A549 (cell line): Measurements from ENCODE around the gene PRMT7. TPM values are rescaled to one million over a fixed set of nuclear protein-coding genes. Genes with fewer than 3 reads are reported as not detected.

ENCODE experiments used
- ATAC-seq, 2 experiments: fragments of 200-7000 bp in 1 of 2; fragments of >200 bp in 1 of 2; cut with Nextera tagmentation in 1 of 2; cut with Tn5 transposase in 1 of 2; 3 replicates each; pipeline versions ENCODE4 v1.8.0 to v1.9.1; 2018 to 2020; ENCODE audit warnings: mild to moderate bottlenecking in 1 of 2, moderate library complexity in 1 of 2
- CTCF ChIA-PET: fragments of 300-600 bp; sonication (Branson Sonifier 250); formaldehyde crosslinking; extraction: SDS; loops from one replicate; lab custom pipeline; 2021; ENCODE audit warnings: antibody characterized with exemption, inconsistent platforms; lab: Yijun Ruan, JAX
- POLR2A ChIA-PET: fragments of 350-600 bp; formaldehyde crosslinking; extraction: SDS; loops from one replicate; lab custom pipeline; 2021; ENCODE audit warnings: antibody characterized with exemption, inconsistent platforms; lab: Yijun Ruan, JAX
- DNase-seq, 2 experiments: peaks; one replicate each; pipeline versions ENCODE4 v3.0.0 to v3.0.0-alpha.2; 2011 to 2016; ENCODE audit warnings: low read depth in 1 of 2, low spot score in 1 of 2
- FAIRE-seq: peaks from 2 replicates; lab custom pipeline; 2011; peaks lifted over from hg19 to GRCh38; lab: Jason Lieb, UNC
- H3K27ac ChIP-seq, 2 experiments: fragments of >200 bp; sonication (Bioruptor Twin); formaldehyde crosslinking; 3 replicates each; pipeline ENCODE4 v1.5.1; 2016 to 2017
- H3K4me1 ChIP-seq: fragments of >200 bp; sonication (Bioruptor Twin); formaldehyde crosslinking; 3 replicates; pipeline ENCODE4 v1.6.1; 2016
- H3K4me2 ChIP-seq: fragments of >200 bp; sonication (Bioruptor Twin); formaldehyde crosslinking; 3 replicates; pipeline ENCODE4 v1.6.1; 2016
- H3K4me3 ChIP-seq: fragments of >200 bp; sonication (Bioruptor Twin); formaldehyde crosslinking; 3 replicates; pipeline ENCODE4 v1.5.1; 2016
- H3K9me3 ChIP-seq: fragments of >200 bp; sonication (Bioruptor Twin); formaldehyde crosslinking; 3 replicates; pipeline ENCODE4 v1.6.1; 2016
- CEBPB ChIP-seq, 2 experiments: fragments of >200 bp in 1 of 2; sonication (Bioruptor Twin) in 1 of 2; formaldehyde crosslinking in 1 of 2; IDR thresholded peaks; 2 replicates each; pipeline ENCODE4 v1.6.1; 2012 to 2016
- CTCF ChIP-seq: fragments of >200 bp; sonication (Bioruptor Twin); formaldehyde crosslinking; IDR thresholded peaks from 3 replicates; pipeline ENCODE4 v1.5.1; 2016
- FOSB ChIP-seq: fragments of 250-450 bp; sonication (Bioruptor Pico); IDR thresholded peaks from 2 replicates; pipeline ENCODE4 v1.5.0; 2020; ENCODE audit warnings: mild to moderate bottlenecking, moderate library complexity
- HDAC2 ChIP-seq: fragments of 200-600 bp; sonication (generic); IDR thresholded peaks from 2 replicates; pipeline ENCODE4 v1.6.1; 2016
- HES2 ChIP-seq: fragments of >200 bp; sonication (Bioruptor Twin); formaldehyde crosslinking; IDR thresholded peaks from 2 replicates; pipeline ENCODE4 v1.6.1; 2016
- HMGXB4 ChIP-seq: fragments of 250-450 bp; sonication (Bioruptor Pico); IDR thresholded peaks from 2 replicates; pipeline ENCODE4 v1.5.0; 2021; ENCODE audit warnings: mild to moderate bottlenecking, moderate library complexity, borderline replicate concordance
- HOXA7 ChIP-seq: fragments of 250-450 bp; sonication (Bioruptor Pico); IDR thresholded peaks from 2 replicates; pipeline ENCODE4 v1.5.0; 2020; ENCODE audit warnings: mild to moderate bottlenecking, moderate library complexity
- JUN ChIP-seq, 2 experiments: fragments of >200 bp; sonication (Bioruptor Twin); formaldehyde crosslinking; IDR thresholded peaks; 2 replicates in 1 of 2; 3 replicates in 1 of 2; pipeline ENCODE4 v1.6.1; 2016 to 2017
- KDM1A ChIP-seq: fragments of 200-600 bp; sonication (generic); IDR thresholded peaks from 2 replicates; pipeline ENCODE4 v1.6.1; 2016; ENCODE audit warnings: low read depth, mild to moderate bottlenecking
- KDM5A ChIP-seq: fragments of 200-600 bp; sonication (generic); IDR thresholded peaks from 2 replicates; pipeline ENCODE4 v1.6.1; 2016; ENCODE audit warnings: antibody characterized with exemption, mild to moderate bottlenecking
- MAFK ChIP-seq: fragments of 450-650 bp; IDR thresholded peaks from 2 replicates; pipeline ENCODE4 v1.6.1; 2014; ENCODE audit not compliant: partially characterized antibody
- MYC ChIP-seq: IDR thresholded peaks from 2 replicates; pipeline ENCODE4 v1.6.1; 2012; ENCODE audit warnings: mild to moderate bottlenecking, inconsistent platforms, low read length, improper control_type of control experiment, borderline replicate concordance
- RAD21 ChIP-seq, 2 experiments: fragments of >200 bp in 1 of 2; sonication (Bioruptor Twin) in 1 of 2; formaldehyde crosslinking in 1 of 2; IDR thresholded peaks in 1 of 2; conservative IDR thresholded peaks in 1 of 2; 2 replicates in 1 of 2; 3 replicates in 1 of 2; pipeline ENCODE4 v1.6.1; 2012 to 2018; ENCODE audit warnings: inconsistent platforms in 1 of 2
- RCOR1 ChIP-seq: fragments of 150-350 bp; IDR thresholded peaks from 2 replicates; pipeline ENCODE4 v1.6.1; 2014; ENCODE audit warnings: antibody characterized with exemption, low read length, low read depth
- RFX5 ChIP-seq: fragments of 450-650 bp; IDR thresholded peaks from 2 replicates; pipeline ENCODE4 v1.7.1; 2014; ENCODE audit warnings: antibody characterized with exemption, mild to moderate bottlenecking, moderate library complexity
- ZSCAN20 ChIP-seq: fragments of 250-450 bp; sonication (Bioruptor Pico); IDR thresholded peaks from 2 replicates; pipeline ENCODE4 v1.8.0; 2022; ENCODE audit warnings: mild to moderate bottlenecking, moderate library complexity
- WGBS: methylation state at CpG from one replicate; pipeline ENCODE4 v1.1.6; 2017; ENCODE audit errors: missing lambda C conversion rate; 5-methylcytosine and 5-hydroxymethylcytosine counted together
- polyA plus RNA-seq, 4 experiments: library from polyadenylated mRNA; depleted of rRNA in 3 of 4; stranded (reverse); fragments of >200 nt; fragmentation: RNase III in 1 of 4; extraction: RNeasy Plus Mini Kit Qiagen cat#74134 plus additional on column Dnase treatment in 1 of 4; gene quantifications; 2 replicates in 3 of 4; 3 replicates in 1 of 4; pipeline ENCODE4 v1.2.3, GENCODE V29; 2011 to 2017
- TF ChIP-seq, protein P1 (sequence below): IDR thresholded peaks from 2 replicates; pipeline ENCODE4 v1.6.1; 2012; ENCODE audit warnings: low read depth, borderline replicate concordance
- TF ChIP-seq, protein P2 (sequence below): fragments of 450-650 bp; IDR thresholded peaks from 2 replicates; pipeline ENCODE4 v1.6.1; 2014; ENCODE audit warnings: antibody characterized with exemption
- TF ChIP-seq, protein P3 (sequence below): fragments of 200-600 bp; sonication (generic); IDR thresholded peaks from 2 replicates; pipeline ENCODE4 v1.6.1; 2016; ENCODE audit warnings: antibody characterized with exemption, mild to moderate bottlenecking, moderate library complexity

Gene PRMT7
- polyA plus RNA-seq, 2 of the 4 experiments (the other 2 are of a cell fraction), result 37.1 to 44.7 TPM

- Histone ChIP-seq H3K27ac (no peak overlapping the region), H3K4me3 (no peak overlapping the region), H3K9me3 (no peaks in the 10 kb centered on the region), H3K4me2 (no peak overlapping the region), H3K4me1 (peaks cover 13% of the 10 kb centered on the region; the same call in 2 of the 3 replicates)
- CTCF ChIA-PET, result interaction anchor here (0.7 to 2.7 kb wide), 8 partner anchors 10 to 220 kb away, joined by 3 to 24 read pairs (median 5); partner anchors contain the start of genes PRMT7, SLC7A6 and SLC7A6OS
- FAIRE-seq, result no peak
- ATAC-seq, result no peak
- DNase-seq, result no peak
- POLR2A ChIA-PET, result interaction anchor here (1.8 to 3.1 kb wide), 2 partner anchors 10 to 36 kb away, joined by 9 to 25 read pairs; partner anchors contain the start of genes PRMT7, SLC7A6 and SLC7A6OS
- TF ChIP-seq MYC (no peak), HOXA7 (CRISPR knock-in tag) (no peak), HDAC2 (no peak), JUN (IDR thresholded peaks at IDR 0.05) (no peak), HMGXB4 (CRISPR knock-in tag) (no peak), CEBPB (IDR thresholded peaks at IDR 0.05) (no peak), CTCF (no peak), FOSB (CRISPR knock-in tag) (no peak)
- TF ChIP-seq, protein P1, sequence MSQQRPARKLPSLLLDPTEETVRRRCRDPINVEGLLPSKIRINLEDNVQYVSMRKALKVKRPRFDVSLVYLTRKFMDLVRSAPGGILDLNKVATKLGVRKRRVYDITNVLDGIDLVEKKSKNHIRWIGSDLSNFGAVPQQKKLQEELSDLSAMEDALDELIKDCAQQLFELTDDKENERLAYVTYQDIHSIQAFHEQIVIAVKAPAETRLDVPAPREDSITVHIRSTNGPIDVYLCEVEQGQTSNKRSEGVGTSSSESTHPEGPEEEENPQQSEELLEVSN, result no peak
- TF ChIP-seq, protein P2, sequence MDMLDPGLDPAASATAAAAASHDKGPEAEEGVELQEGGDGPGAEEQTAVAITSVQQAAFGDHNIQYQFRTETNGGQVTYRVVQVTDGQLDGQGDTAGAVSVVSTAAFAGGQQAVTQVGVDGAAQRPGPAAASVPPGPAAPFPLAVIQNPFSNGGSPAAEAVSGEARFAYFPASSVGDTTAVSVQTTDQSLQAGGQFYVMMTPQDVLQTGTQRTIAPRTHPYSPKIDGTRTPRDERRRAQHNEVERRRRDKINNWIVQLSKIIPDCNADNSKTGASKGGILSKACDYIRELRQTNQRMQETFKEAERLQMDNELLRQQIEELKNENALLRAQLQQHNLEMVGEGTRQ, result no peak
- TF ChIP-seq, protein P3, sequence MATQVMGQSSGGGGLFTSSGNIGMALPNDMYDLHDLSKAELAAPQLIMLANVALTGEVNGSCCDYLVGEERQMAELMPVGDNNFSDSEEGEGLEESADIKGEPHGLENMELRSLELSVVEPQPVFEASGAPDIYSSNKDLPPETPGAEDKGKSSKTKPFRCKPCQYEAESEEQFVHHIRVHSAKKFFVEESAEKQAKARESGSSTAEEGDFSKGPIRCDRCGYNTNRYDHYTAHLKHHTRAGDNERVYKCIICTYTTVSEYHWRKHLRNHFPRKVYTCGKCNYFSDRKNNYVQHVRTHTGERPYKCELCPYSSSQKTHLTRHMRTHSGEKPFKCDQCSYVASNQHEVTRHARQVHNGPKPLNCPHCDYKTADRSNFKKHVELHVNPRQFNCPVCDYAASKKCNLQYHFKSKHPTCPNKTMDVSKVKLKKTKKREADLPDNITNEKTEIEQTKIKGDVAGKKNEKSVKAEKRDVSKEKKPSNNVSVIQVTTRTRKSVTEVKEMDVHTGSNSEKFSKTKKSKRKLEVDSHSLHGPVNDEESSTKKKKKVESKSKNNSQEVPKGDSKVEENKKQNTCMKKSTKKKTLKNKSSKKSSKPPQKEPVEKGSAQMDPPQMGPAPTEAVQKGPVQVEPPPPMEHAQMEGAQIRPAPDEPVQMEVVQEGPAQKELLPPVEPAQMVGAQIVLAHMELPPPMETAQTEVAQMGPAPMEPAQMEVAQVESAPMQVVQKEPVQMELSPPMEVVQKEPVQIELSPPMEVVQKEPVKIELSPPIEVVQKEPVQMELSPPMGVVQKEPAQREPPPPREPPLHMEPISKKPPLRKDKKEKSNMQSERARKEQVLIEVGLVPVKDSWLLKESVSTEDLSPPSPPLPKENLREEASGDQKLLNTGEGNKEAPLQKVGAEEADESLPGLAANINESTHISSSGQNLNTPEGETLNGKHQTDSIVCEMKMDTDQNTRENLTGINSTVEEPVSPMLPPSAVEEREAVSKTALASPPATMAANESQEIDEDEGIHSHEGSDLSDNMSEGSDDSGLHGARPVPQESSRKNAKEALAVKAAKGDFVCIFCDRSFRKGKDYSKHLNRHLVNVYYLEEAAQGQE, result no peak
- WGBS, result 78% methylated on average over 7 of the region's 7 CpGs
Measured at GRCh38 chr16:68300734-68301459, 9.9 kb upstream of the PRMT7 start.

- POLR2A ChIA-PET, result no interaction called here
- CTCF ChIA-PET, result interaction anchor here (0.8 to 3.5 kb wide), 4 partner anchors 10 to 786 kb away, joined by 3 to 16 read pairs (median 7); partner anchors contain the start of gene SLC7A6
Measured at GRCh38 chr16:68306633-68307032, 4.2 kb upstream of the PRMT7 start.

More at GRCh38 chr16:68306633-68307032, 4.2 kb upstream of the PRMT7 start:
- WGBS, result 95% methylated on average over 3 of the region's 3 CpGs
- no peak for FAIRE-seq
- Histone ChIP-seq H3K4me1 (peaks cover 12% of the 10 kb centered on the region; the same call in 2 of the 3 replicates), H3K4me2 (no peak overlapping the region), H3K4me3 (no peak overlapping the region), H3K9me3 (no peaks in the 10 kb centered on the region), H3K27ac (no peak overlapping the region)
- DNase-seq, result no peak
- no peak for ATAC-seq
- TF ChIP-seq ZSCAN20 (no peak), RAD21 (conservative IDR thresholded peaks at IDR 0.05 in 1 of 2, IDR thresholded peaks at IDR 0.05 in 1 of 2) (no peak), KDM1A (no peak), RCOR1 (no peak), RFX5 (no peak), FOSB (CRISPR knock-in tag) (no peak), KDM5A (no peak), HES2 (no peak), MAFK (no peak), HOXA7 (CRISPR knock-in tag) (no peak)
- TF ChIP-seq, protein P1, result no peak
